ENCODE measurements around the gene CKS1B. TPM values are rescaled to one million over a fixed set of nuclear protein-coding genes. Genes with fewer than 3 reads are reported as not detected.
A peak's percentile ranks its signal among the peaks of the same experiment; 100 is the strongest.

CKS1B gene
- total RNA-seq, 1 donor from 2014 or later = 28.5 TPM

GRCh38 chr1:154998818-154999570 is 24.5 kb downstream of the CKS1B start:
- Histone ChIP-seq H3K4me3 (peak overlapping the region; percentile 97), H3K9me3 (no peaks in the 10 kb centered on the region), H3K4me1 (peaks cover 34% of the 10 kb centered on the region), H3K36me3 (no peaks in the 10 kb centered on the region), H3K27ac (peak overlapping the region; percentile 86), H3K27me3 (ENCODE audit: low read depth) (no peaks in the 10 kb centered on the region)
- intact Hi-C loops (cut with DNase I) = no loop called here
- TF ChIP-seq, protein P1, sequence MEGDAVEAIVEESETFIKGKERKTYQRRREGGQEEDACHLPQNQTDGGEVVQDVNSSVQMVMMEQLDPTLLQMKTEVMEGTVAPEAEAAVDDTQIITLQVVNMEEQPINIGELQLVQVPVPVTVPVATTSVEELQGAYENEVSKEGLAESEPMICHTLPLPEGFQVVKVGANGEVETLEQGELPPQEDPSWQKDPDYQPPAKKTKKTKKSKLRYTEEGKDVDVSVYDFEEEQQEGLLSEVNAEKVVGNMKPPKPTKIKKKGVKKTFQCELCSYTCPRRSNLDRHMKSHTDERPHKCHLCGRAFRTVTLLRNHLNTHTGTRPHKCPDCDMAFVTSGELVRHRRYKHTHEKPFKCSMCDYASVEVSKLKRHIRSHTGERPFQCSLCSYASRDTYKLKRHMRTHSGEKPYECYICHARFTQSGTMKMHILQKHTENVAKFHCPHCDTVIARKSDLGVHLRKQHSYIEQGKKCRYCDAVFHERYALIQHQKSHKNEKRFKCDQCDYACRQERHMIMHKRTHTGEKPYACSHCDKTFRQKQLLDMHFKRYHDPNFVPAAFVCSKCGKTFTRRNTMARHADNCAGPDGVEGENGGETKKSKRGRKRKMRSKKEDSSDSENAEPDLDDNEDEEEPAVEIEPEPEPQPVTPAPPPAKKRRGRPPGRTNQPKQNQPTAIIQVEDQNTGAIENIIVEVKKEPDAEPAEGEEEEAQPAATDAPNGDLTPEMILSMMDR (IDR thresholded peaks at IDR 0.05) = peak; percentile 87
- peak; percentile 79 for DNase-seq
- ATAC-seq = no peak

- intact Hi-C loops (cut with DNase I) = no loop called here
- ATAC-seq = no peak
- TF ChIP-seq, protein P1 (IDR thresholded peaks at IDR 0.05) = no peak
- no peak for DNase-seq
- Histone ChIP-seq H3K36me3 (no peaks in the 10 kb centered on the region), H3K4me1 (peaks cover 42% of the 10 kb centered on the region), H3K4me3 (peak overlapping the region; percentile 97), H3K27ac (peak overlapping the region; percentile 86), H3K27me3 (ENCODE audit: low read depth) (no peaks in the 10 kb centered on the region), H3K9me3 (no peaks in the 10 kb centered on the region)
These were observed 25.3 kb downstream of the CKS1B start for GRCh38 chr1:154999571-155000410.

DNA sequence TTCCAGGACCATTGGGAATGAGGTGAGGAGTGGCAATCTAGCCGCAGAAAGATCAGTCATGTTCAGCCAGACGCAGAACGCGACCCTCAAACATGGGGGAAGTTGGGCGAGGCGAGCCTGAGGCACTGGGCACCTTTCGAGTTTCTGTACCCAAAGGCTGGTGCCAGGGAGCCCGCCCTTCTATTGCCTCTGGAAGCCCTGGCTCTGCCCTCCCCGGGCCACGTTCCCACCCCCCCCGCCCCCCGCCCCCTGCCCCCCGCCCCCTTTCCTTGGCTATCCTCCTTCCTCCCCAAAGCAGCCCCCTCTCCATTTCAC is 25.9 kb downstream of the CKS1B start:
- H3K27me3 ChIP-seq (ENCODE audit: low read depth) = no peaks in the 10 kb centered on the region
- peak; percentile 66 for DNase-seq

DNA sequence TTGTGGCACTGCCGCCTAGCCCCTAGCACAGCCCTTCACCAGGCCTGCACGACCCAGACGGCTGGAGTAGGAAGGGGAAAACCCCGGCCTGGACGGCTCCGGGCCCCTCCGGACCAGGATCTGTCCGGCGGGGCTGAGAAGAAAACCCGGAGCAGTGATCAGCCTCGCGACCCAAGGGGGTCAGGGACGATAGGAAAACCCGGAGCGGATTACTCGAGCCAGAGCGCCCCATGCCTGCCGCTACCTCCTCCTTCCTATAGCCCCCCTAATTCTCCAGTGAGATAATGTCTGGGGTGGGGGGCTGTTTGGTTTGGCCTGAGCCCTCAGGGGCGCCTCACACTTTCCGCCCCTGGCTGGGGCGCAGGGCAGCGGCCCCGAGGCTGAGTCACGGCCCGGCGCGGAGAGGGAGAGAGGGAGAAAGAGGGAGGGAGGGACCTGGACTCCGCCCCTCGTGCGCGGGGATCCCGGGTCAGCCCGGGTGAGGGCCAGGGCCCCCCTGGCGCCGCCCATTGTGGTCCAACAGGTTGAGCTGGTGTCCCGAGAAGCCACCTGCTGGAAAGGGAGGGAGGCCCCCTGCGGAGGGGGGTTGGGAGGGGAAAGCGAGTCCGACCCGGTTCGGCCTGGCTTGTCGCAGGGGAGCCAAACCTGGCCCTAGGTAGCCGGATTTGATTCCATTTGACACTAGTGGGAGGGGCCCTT is 26.4 kb downstream of the CKS1B start:
- ATAC-seq = peak; percentile 77 to 82
- TF ChIP-seq, protein P1 (IDR thresholded peaks at IDR 0.05) = no peak
- Histone ChIP-seq H3K9me3 (no peaks in the 10 kb centered on the region), H3K27me3 (ENCODE audit: low read depth) (no peaks in the 10 kb centered on the region), H3K27ac (peak overlapping the region; percentile 86), H3K4me3 (peak overlapping the region; percentile 97), H3K4me1 (peaks cover 48% of the 10 kb centered on the region), H3K36me3 (no peaks in the 10 kb centered on the region)
- intact Hi-C loops (cut with DNase I) = no loop called here
- DNase-seq = peak; percentile 96

More for the DNA sequence above, 25.9 kb downstream of the CKS1B start:
- Histone ChIP-seq H3K27ac (peak overlapping the region; percentile 86), H3K9me3 (no peaks in the 10 kb centered on the region), H3K4me3 (peak overlapping the region; percentile 97), H3K36me3 (no peaks in the 10 kb centered on the region), H3K4me1 (peaks cover 48% of the 10 kb centered on the region)
- ATAC-seq = no peak
- TF ChIP-seq, protein P1 (IDR thresholded peaks at IDR 0.05) = no peak
- intact Hi-C loops (cut with DNase I) = no loop called here

DNA sequence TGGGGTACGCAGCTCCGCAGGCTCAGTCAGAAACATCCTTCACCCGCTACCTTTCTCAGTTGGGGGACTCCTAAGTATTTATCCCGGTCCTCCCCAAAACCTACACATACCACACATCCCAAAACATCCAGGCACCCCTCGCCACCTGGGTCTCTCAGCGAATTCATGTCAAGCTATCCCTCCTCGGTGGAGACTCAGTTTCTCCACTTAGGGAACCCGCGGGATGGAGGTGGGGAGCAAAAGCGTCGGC is 26.9 kb downstream of the CKS1B start:
- H3K4me1 ChIP-seq = peaks cover 49% of the 10 kb centered on the region
- intact Hi-C loops (cut with DNase I) = no loop called here

More for the DNA sequence above, 26.9 kb downstream of the CKS1B start:
- H3K36me3 ChIP-seq = no peaks in the 10 kb centered on the region
- DNase-seq (no peak), ATAC-seq (no peak)
- no peaks in the 10 kb centered on the region for H3K27me3 ChIP-seq (ENCODE audit: low read depth)
- TF ChIP-seq, protein P1 (IDR thresholded peaks at IDR 0.05) = no peak
- peak overlapping the region; percentile 97 for H3K4me3 ChIP-seq
- H3K9me3 ChIP-seq = no peaks in the 10 kb centered on the region
- peak overlapping the region; percentile 86 for H3K27ac ChIP-seq
